Fibroblast of gingiva (primary cell): ENCODE results near the gene KIF5B.
"Not testable (repeated sequence)": the region's sequence is repeated elsewhere in the genome, so short reads cannot be mapped to it uniquely, and the experiment has no call there.

Experiments used
- DNase-seq: peaks from one replicate; pipeline ENCODE4 v3.0.0-alpha.2; 2011; ENCODE audit warnings: low read depth

The KIF5B gene

DNA sequence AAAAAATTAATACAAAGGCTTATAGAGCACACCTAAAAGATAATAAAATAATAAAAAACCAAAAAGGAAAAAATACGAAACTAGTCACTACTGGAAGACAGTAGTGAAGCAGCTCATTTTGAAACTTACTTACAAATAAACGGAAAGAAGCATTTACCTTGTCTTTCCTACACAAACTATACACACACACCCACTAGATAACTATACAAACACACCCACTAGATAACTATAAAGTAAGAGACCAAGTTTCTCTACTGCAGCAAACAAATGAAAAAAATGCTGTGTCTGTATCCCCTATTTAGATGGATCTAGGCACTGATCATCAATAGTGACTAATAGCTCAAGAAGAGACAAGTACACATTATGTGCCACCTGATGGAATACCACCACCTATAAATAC, 49.2 kb downstream of the KIF5B start:
- no peak for DNase-seq

DNA sequence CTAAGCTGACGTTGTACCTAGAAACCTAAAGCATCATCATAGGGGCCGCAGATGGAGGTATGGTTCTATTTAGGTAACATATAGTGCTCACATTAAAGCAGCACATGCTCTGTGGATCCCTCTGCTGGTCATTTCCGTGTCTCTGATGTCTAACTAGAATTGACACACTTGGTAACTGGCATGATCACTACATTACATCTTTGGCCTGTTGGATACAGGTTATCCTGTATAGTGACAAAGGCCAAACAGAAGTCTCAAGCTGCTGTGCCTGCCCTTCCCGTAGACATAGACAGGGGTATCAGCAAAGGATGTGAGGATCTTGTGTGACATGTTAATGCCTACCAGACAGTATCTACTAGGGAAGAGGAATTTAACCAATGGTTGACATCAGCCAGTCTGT, 51.2 kb downstream of the KIF5B start:
- peak; percentile 39 for DNase-seq

DNA sequence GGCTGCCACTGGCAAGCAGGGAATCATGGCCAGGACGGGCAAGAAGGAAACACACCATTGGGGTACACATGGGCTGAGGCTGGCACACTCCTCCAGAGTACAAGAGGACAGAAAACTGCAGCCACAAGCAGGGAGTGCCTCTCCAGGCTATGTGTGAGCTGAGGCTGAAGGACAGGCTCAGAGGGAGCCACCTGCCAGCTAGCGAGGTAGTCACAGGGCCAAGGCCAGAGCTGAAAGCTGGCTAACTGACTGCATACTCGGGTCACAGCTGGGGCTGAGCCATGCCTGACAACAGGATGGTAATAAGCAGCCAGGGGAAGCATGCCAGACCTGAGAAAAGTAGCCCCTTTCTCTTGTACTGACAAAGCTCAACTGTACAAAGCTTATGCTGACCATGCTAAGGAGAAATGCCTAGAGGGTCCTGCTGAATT, 52.0 kb downstream of the KIF5B start:
- no peak for DNase-seq

DNA sequence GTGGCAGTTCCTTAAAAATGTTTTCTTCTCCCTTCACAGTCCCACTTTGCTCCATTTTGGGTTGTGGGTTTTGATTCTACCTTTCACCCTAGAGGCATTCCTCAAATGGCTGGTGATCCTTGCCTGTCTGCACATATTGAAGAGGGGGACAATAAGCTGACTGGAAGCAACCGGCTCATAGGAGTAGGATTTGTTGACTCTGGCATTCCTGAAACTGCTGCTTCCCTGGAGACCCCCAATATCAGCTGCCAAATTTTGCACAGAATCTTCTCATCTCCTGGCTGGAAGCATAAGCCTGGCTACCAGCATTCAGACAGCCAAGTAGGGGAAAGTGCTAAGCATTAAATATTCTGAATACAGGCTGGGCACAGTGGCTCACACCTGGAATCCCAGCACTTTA, 53.7 kb downstream of the KIF5B start:
- no peak for DNase-seq

DNA sequence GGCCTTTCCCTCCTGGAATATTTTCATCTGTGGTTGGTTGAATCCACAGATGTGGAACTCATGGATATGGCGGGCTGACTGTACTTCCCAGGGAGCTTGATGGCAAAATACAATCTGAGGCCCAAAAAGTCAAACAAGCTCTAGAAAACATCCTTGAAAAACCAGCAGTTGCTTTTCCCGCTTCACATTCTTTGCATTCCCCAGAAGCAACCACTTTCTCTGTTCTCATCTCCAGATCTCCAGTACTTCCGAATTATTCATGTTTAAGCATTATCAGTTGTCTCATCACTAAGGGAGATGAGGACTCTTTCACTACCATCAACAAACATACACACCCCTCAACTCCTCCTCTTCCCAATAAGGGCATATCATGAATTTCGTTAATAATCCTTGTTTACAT, 55.3 kb downstream of the KIF5B start:
- DNase-seq = peak; percentile 16

DNA sequence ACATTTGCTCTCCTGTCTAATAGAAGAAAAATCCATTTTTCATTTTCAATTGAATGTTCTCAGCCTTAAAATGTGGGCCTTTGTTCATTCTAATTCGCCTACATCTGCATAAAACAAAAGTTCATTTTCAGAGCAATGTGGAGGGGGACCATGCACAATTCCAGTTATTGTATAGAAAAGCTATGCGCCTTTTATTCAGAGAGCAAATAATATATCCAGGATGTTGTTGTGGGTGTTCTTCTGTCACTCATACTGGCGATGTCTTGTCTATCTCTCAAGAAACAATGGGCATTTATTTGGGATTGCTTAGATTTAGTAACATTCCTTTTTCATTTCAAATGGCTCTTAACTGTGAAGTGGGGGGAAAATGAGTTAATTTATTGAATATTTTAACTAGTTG, 56.4 kb downstream of the KIF5B start:
- DNase-seq = no peak

DNA sequence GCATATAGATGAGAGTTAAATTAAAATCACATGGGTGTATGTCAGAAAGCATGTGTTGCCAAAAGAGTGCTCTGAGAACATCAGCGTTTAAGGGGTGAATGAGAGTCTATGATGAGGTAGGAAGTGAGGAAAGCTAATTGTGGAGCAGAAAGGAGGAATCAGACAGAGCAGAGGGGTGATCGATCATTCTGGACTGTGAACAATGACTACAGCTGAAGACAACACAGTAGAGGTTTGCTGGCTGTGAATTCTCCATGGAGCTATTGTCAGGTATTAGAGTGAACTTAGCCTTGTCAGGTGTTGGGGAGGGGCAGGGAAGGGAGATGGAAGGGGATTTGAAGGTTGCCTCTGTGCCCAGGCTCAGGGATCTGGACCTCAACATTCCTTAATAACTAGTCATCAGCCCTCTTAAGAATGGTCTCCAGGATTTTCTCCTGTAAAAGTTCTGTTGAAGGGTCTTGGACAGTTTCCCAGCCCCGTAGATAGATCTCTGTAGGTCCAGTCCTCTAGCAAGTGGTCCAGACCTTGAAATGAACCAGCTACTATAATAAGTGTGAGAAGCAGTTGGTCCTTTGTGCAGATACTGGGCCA, 57.1 kb downstream of the KIF5B start:
- DNase-seq = no peak

DNA sequence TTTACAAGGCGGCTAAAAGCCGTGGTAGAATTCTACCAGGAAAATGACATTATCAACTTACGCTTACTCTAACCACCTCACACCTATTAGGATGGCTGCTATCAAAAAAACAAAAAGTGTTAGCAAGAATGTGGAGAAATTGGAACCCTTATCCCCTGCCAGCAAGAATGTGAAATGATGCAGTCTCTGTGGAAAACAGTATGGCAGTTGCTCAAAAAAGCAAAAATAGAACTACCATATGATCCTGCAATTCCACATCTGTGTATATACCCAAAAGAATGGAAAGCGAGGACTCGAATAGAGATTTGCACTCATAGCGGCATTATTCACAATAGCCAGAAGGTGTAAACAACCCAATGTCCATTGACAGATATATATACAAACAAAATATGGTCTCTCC, 61.3 kb downstream of the KIF5B start:
- DNase-seq = no peak

DNA sequence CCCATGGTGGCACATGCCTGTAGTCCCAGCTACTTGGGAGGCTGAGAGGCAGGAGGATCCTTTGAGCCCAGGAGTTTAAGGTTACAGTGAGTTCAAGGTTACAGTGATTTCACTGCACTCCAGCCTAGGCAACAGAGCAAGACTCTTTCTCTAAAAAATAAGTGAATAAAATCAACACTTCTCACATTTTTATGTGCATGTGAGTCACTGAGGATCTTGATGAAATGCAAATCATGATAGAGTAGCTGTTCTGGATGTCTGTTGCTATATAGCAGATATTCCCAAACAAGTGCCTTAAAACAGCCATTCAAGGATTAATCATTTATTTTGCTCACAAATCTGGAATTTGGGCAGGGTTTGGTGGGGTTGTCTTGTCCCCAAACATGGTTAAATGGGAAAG, 65.3 kb downstream of the KIF5B start:
- DNase-seq = no peak

DNA sequence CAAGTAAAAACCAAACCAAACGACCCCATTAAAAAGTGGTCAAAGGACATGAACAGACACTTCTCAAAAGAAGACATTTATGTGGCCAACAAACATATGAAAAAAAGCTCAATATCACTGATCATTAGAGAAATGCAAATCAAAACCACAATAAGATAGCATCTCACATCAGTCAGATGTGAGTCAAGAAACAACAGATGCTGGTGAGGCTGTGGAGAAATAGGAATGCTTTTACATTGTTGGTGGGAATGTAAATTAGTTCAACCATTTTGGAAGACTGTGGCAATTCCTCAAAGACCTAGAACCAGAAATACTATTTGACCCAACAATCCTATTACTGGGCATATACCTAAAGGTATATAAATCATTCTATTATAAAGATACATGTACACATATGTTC, 68.4 kb downstream of the KIF5B start:
- DNase-seq = not testable (repeated sequence)

DNA sequence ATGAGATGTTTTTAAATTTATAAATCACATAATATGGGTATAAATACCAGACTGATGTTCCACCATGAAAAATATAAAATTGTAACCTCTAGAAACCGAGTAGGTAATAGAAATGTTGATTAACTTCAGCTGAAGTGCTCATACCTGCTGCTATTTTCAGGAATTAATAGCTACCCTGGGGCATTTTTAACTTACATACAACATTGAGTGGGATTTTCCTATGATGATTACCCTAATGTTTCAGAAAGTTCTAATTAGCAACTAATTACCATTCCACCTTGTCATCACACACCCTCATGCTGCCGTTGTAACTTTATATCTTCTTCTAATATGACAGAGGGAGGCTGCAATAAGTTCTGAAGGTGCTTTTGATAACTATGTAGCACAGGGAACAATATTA, 74.1 kb downstream of the KIF5B start:
- DNase-seq = no peak

DNA sequence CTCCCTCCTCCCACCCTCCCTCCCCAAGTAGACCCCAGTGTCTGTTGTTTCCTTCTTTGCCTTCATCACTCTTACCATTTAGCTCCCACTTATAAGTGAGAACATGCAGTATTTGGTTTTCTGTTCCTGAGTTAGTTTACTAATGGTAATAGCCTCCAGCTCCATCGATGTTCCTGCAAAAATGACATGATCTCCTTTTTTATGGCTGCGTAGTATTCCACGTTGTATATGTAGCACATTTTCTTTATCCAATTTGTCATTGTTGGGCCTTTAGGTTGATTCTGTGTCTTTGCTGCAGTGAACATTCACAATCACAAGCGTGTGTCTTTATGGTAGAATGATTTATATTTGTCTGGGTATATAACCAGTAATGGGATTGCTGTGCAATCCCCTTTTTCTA, 75.8 kb downstream of the KIF5B start:
- no peak for DNase-seq

DNA sequence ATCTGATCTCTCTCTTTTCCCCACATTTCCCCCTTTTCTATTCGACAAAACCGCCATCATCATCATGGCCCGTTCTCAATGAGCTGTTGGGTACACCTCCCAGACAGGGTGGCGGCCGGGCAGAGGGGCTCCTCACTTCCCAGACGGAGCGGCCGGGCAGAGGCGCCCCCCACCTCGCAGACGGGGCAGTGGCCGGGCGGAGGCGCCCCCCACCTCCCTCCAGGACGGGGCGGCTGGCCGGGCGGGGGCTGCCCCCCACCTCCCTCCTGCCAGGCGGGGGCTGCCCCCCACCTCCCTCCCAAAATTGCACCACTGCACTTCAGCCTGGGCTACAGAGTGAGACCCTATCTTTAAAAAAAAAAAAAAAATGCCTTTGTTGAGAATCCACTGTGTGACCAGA, 77.2 kb downstream of the KIF5B start:
- not testable (repeated sequence) for DNase-seq

DNA sequence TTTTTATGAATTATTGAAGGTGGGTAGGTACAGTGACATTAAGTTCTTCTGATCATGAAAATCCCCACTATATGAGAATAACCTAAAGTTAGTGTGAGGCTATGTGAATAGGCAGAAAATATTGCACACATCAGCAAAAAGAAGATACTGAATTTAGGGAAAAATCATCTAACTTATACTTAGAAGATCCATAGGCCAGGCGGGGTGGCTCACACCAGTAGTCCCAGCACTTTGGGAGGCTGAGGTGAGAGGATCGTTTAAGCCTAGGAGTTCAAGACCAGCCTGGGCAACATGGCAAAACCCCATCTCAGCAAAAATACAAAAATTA, 78.1 kb downstream of the KIF5B start:
- DNase-seq = no peak

DNA sequence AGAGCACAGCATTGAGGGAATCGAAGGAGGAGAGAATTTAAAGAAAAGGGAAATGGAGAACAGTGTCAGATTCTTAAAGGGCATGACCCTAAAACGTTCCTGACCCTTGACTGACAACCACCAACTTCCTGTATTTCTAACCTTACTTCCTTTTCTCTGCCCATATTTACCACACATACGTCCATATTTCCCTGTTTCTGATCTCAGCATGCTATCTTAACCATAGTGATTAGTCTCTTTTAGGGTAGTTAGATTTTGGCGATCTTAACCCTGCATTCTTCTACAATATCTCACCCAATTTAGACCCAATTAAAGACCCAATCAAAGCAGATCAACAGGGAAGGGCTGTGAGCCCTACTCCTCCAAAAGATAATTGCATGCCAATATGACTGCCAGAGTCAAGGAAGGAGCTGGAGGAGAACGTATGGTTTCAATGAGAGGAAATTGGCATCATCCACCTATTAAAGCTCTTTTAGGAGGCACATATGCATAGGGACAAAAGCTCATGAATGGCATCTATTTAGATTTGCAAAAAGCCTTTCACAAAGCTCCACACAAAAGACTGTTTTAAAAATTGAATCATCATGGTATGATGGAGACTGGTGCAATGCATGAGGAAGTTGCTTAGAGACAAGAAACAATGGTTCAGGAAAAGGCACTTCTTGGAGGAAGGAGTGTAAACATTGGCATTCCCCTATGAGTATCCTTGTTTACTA, 78.6 kb downstream of the KIF5B start:
- DNase-seq = peak; percentile 60

DNA sequence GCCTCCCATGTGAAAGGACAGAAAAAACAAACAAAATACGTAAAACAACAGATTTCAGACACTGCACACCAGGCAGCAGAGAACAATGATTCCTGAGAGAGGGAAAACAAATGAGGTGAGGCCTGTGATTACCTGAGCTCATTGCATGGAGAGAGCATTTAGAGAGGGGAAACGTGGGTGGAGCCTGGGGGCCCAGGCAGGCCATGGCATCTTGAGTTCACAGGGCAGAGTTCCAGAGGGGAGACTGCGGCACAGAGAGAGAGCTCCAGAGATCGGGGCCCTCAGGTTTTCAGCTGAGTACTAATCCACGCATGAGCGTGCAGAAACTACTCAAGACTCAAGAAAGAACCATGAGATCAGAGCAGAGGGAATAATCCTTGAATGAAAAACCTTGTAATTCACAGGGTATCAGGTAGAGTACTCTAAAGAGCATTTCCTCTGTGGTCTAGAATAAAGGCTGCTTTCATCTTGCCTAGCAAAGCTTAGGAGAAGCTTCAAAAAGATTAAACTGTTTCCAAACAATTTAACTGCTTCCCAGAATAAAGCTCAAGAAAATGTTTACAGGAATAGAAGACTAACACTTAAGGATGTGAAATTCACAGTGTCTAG, 81.0 kb downstream of the KIF5B start:
- no peak for DNase-seq

DNA sequence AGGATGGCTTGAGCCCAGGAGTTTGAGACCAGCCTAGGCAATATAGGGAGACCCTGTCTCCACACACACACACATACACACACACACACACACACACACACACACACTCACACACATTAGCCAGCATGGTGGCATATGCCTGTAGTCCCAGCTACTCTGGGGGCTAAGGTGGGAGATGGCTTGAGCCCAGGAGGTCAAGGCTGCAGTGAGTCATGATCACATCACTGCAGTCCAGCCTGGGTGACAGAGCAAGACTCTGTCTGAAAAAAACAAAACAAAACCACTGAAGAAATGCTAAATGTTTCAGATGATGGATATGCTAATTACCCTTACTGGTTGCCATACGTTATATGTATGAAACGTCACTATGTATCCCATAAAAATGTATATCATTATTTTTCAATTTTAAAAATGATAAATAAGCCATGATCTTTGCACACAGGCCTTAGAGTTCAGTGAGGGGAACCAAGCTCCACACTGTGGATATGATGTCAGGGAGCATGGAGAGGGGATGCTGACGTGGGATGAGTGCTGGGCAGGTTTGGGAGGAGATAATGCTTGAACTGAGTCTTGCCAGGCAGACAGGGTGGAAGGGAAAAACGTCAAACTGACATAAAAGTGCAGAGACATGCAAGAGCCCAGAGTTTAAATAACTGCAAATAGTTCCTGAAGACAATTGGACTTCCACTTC, 81.6 kb downstream of the KIF5B start:
- DNase-seq = no peak

DNA sequence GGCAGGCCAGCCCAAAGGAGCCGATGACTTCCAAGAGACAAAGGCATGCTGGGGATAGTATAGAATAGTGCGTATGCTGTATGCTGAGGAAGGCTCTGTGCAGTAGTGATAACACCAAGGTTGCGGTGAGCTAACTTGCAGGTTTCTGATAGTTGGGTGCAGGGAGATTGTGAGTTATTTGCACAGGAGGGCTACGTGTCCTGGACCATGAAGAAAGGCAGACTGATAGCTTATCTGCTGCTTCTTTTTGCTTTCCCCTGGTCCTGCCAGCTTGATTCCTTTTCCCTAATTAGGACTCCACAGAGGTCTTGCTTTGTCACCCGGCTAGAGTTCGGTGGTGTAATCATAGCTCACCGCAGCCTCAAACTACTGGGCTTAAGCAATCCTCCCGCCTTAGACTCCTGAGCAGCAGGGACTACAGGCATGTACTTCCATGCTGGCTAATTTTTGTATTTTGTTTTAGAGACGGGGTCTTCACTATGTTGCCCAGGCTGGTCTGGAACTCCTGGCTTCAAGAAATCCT, 83.6 kb downstream of the KIF5B start:
- no peak for DNase-seq

DNA sequence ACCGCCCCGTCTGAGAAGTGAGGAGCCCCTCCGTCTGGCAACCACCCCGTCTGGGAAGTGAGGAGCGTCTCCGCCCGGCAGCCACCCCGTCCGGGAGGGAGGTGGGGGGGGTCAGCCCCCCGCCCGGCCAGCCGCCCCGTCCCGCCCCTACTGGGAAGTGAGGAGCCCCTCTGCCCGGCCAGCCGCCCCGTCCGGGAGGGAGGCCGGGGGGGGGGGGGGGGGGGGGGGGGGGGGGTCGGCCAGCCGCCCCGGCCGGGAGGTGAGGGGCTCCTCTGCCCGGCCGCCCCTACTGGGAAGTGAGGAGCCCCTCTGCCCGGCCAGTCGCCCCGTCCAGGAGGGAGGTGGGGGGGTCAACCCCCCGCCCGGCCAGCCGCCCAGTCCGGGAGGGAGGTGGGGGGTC, 86.4 kb downstream of the KIF5B start:
- not testable (repeated sequence) for DNase-seq

DNA sequence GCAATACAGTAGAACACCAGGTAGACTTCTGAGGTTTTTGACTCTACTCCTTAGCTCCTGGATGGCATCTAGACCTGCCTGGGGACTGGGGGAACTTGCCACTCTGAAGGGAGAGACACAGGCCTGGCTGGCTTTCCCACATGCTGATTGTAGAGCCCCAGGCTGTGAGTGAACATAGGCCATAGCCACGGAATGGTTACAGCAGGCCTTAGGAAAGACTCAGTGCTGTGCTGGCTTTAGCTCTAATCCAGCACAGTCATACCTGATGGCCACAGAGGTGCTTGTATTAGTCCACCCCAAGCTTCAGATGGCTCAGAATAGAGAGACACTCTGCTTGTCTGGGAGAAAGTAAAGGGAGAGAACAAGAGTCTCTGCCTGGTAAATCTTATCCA, 92.6 kb downstream of the KIF5B start:
- DNase-seq = no peak

DNA sequence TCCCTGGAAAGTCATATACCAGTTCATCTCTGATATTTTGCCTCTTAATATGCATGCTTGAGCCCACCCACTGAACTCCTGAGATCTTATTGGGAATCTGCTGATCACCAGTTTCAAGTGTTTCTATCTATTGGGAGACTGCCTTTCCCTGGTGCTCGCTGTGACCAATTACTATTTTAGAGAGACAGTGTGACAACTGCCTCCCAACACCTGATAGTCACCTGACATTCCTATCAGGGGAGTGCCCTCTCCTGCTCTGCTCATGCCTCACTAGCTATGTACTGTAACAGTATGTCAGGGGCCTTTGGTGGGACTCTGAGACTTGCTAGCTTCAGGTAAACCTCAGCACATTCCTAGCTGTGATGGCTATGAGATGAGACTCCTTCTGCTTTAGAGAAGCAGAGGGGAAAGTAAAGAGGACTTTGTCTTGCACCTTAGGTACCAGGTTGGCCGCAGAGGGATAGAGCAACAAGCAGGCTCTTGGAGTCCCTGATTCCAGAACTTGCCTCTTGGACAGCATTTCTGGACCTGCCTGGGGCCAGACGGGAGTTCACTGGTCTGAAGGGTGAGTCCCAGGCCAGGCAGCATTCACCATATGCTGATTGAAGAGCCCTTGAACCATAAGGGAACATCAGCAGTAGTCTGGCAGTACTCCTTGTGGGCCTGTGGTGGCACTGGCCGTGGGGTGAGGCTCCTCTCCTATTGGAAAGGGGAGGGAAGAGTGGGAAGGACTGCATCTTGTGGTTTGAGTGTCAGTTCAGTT, 93.2 kb downstream of the KIF5B start:
- no peak for DNase-seq
